GM19463 (cell line): Measurements from ENCODE around the gene NAT10.

Experiments used
- ATAC-seq: cut with Tn5 transposase; IDR thresholded peaks from one replicate; pipeline ENCODE4 v1.9.1; 2021; ENCODE audit warnings: mild to moderate bottlenecking, moderate library complexity; ENCODE audit not compliant: unreplicated experiment

Gene NAT10

DNA sequence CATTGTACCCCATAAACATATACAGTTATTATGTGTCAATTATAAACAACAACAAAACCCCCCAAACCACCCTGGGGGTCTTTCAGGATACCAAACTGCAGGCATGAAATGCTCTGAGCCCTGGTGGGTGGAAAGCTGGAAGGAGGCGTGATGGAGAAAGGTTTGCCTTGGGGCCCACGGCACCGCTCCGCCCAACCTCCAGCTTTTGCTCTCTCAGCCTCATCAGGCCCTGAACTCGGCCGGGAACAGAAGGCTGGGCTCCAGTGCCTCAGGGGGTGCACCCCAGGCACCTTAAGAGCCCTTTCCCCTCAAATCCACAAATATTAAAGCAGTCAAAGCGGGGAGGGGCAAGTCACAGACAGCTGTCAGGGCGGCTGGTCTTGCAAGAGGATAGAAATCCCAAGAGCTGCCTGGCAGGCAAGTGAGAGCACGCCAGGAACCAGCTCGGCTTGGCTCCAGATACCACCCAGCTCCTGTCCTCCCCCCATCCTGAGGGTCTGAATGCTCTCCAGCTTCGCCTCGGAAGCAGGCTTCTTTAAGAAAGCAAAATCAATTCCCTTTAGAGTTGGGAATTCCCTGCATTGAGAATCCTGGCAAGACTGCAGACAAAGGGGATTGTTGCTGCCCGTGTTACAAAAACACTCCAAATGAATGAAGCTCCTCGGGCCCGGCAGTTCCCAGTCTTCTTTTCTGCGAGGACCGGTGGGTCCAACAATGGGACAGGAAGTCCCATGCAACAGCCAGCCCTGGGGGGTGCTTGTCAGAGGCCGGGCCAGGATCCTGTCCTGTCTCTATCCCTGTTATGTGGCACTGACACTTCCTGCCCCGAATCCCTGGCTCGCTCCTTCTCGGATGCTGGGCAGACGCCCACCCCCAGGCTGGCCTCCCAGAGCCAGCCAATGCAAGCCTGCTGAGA lies 80.8 kb downstream of the NAT10 start:
- ATAC-seq, result no peak

DNA sequence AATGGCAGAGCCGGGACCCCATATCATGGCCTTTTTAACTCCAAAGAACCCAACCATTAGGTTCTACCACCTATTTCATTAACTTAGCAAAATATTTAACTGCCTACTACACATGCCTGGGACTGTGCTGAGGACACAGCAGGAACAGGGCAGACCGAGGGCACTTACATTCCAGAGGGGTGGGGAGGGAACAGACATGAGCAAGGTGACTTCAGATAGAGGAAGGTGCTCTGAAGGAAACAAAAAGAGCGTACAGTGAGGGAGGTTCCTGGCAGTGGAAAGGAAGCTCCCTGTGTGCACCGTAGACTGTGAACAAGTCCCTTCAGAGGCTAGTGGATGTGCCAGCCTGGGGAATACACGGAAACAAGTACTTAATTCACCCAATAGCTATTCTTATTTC lies 82.8 kb downstream of the NAT10 start:
- ATAC-seq, result no peak

DNA sequence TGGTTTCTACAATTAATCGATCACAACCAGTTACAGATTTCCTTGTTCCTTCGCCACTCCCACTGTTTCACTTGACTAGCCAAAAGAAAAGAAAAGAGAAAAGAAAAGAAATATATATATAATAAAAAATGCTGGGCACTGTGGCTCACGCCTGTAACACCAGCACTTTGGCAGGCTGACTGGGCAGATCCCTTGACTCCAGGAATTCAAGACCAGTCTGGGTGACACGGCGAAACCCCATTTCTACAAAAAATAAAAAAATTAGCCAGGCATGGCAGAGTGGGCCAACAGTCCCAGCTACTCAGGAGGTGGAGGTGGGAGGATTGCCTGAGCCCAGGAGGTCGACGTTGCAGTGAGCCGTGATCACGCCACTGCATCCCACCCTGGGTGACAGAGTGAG lies 83.8 kb downstream of the NAT10 start:
- no peak for ATAC-seq

DNA sequence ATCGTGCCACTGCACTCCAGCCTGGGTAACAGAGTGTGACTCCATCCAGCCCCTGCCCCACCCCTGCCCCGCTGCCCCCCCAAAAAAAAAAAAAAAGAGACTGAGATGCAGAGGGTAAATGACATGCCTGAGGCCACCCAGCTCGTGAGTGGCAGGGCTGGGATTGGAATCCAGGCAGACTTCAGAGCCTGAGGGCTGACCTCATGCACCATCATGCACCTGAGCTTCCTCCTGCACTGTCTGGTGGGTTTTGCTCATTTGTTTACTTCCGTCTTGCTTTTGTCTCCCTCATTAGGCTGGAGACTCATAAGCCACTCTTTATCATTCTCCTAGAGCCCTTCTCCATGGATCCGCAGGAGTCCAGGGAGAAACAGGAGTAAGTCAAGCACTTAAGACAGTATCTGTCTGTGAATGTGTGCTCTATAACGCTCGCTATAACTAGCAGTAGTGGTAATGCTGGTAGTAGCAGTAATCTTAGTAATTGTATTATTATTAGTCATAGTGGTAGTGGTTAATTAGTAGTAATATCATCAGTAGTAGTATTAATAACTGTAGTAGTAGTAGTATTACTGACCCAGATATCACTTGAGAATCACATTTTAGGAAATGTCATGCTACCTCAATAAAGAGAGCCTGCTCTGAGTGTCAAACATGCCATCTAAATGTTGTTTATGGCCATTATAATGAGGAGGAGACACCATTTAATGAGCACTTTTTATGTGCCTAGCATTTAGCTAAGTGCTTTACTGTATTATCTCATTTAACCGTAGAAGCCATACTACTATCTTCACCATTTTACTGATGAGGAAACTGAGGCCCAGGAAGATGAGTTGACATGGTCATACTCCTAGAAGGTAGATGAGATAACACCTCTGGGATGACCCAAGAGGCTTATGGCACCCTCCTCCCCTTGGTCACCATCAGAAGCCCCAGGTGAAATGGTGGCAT lies 85.0 kb downstream of the NAT10 start:
- ATAC-seq, result no peak

DNA sequence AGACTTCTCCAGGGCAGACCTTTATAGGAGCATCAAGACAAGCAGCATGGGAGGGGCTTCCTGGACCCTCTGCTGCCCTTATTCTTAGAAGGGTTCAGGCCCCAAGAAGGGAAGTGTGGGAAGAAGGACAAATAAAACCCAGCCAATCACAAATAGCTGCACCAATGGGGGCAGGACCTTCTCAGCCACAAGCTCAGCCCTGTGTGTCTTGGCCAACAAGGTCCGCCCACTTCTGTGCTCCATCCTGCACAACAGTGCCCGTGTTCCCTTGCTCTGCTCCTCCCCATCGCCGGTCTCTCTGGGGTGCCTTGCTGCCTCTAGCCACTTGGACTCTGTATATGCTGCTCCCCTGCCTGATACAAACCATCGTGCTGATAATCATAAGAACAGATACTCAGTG lies 86.1 kb downstream of the NAT10 start:
- no peak for ATAC-seq

DNA sequence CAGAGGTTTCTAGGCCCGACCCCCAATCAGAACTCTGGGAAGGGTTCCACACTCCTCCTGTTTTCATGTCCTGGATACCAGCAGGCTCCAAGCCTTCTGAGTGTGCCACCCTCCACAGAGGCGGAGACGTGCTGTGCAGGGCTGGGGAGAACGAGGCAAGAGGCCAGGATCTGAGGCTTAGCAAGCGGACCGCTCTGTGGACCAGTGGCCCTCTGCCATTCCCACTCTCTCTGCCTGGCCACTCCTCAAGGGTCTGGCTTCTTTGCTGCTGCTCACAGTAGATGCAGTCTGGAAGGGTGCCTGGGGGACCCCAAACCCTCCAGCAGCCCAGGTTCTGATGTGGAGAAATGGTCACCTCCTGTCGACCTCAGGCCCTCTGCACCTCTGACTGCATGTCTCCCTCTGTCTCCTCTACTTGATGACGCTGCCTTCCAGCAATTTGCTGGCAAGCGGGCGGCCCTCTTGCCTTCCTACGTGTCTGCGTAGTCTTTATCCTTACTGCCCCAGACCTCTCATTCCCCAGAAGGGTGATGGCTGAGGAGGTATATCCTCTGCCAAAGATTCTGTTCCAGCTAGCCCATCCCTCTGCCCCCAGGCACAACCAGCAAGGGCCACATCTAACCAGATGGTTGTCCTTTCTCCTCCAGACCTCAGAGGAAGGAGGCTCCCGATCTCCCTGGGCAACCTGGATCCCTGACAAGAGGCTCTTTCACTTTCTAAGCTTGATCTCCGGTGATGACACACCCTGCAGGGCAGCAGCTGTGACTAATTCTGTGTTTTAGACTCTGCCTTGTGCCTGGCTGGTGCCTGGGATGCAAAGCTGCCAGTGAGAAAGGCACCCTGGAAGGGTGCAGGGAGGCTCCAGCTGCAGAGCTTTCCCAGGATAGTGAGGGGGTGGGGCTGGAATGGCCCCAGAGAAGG lies 87.3 kb downstream of the NAT10 start:
- ATAC-seq, result peak; percentile 74

DNA sequence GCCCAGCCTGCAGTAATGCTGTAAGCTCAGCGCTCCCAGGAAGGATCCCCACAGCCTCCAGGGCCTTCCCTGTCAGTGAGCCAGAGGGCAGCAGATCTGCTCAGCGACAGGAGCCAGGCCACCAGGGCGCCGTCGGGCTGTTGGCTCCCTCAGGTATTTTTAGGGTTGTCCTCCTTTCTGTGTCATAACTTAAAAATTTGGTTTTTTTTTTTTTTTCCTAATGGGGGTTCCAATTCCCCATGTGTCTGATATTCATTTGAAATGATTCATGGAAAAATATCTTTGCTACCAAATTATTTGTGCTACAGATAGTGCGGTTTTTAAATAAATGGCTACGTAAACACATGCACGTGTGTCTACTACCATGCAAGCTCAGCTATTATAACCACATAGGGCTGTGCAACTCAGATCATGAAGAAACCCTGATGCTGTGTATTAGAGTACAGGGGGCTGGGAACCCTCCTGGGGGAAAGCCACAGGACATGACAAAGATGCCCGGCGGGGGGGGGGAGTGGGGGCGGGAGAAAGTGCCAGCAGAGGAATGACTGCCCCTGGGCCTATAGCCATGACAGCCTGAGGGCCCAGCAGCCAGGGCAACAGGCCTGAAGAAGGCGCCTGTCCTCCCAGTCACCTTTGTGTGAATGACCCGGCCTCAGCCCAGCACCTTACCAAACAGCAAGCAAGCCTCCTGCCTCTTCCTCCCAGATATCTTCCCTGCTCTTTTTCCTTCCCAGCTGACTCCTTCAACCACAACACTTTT lies 89.3 kb downstream of the NAT10 start:
- ATAC-seq, result no peak
